CD4-positive, alpha-beta T cell treated with Interleukin-2 at 100 ng/mL for 4 hours (primary cell): ENCODE measurements around the gene CEL.

Source experiments
- DNase-seq: peaks from one replicate; pipeline ENCODE4 v3.0.0-alpha.2; 2020; ENCODE audit warnings: low spot score

Gene CEL

GRCh38 chr9:133103987-133104505 is 42.3 kb downstream of the CEL start:
- no peak for DNase-seq

GRCh38 chr9:133104718-133105460 is 43.1 kb downstream of the CEL start:
- no peak for DNase-seq

GRCh38 chr9:133105461-133105770 is 43.6 kb downstream of the CEL start:
- DNase-seq: no peak

GRCh38 chr9:133106511-133107244 is 44.9 kb downstream of the CEL start:
- DNase-seq: no peak

GRCh38 chr9:133107245-133107722 is 45.5 kb downstream of the CEL start:
- DNase-seq: no peak

GRCh38 chr9:133107961-133108793 is 46.4 kb downstream of the CEL start:
- no peak for DNase-seq

- DNase-seq: no peak
Measured at GRCh38 chr9:133108794-133109641, 47.2 kb downstream of the CEL start.

- no peak for DNase-seq
Measured at GRCh38 chr9:133109931-133110650, 48.3 kb downstream of the CEL start.

- no peak for DNase-seq
Measured at GRCh38 chr9:133111808-133112662, 50.3 kb downstream of the CEL start.

GRCh38 chr9:133112663-133113026 is 50.9 kb downstream of the CEL start:
- DNase-seq: peak; percentile 59

GRCh38 chr9:133113163-133113948 is 51.6 kb downstream of the CEL start:
- DNase-seq: peak; percentile 31

GRCh38 chr9:133113949-133114885 is 52.4 kb downstream of the CEL start:
- no peak for DNase-seq

GRCh38 chr9:133114886-133115603 is 53.3 kb downstream of the CEL start:
- no peak for DNase-seq

- DNase-seq: peak; percentile 62
Measured at GRCh38 chr9:133115604-133116345, 54.0 kb downstream of the CEL start.

- DNase-seq: no peak
Measured at GRCh38 chr9:133116346-133117231, 54.8 kb downstream of the CEL start.
